Measurements from ENCODE around the gene RHO.

GRCh38 chr3:129549805-129550204, 21.4 kb downstream of the RHO start:
- TF ChIP-seq, protein P1, sequence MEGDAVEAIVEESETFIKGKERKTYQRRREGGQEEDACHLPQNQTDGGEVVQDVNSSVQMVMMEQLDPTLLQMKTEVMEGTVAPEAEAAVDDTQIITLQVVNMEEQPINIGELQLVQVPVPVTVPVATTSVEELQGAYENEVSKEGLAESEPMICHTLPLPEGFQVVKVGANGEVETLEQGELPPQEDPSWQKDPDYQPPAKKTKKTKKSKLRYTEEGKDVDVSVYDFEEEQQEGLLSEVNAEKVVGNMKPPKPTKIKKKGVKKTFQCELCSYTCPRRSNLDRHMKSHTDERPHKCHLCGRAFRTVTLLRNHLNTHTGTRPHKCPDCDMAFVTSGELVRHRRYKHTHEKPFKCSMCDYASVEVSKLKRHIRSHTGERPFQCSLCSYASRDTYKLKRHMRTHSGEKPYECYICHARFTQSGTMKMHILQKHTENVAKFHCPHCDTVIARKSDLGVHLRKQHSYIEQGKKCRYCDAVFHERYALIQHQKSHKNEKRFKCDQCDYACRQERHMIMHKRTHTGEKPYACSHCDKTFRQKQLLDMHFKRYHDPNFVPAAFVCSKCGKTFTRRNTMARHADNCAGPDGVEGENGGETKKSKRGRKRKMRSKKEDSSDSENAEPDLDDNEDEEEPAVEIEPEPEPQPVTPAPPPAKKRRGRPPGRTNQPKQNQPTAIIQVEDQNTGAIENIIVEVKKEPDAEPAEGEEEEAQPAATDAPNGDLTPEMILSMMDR (conservative IDR thresholded peaks at IDR 0.05 in 1 of 2, IDR thresholded peaks at IDR 0.05 in 1 of 2; ENCODE audit: low read depth in 1 of 2, low read length in 2 of 2): no peak
- no peak for TF ChIP-seq EZH2 (IDR thresholded peaks at IDR 0.05; ENCODE audit: low read length, missing control alignments)
